ENCODE measurements around the gene RFX8. TPM values are rescaled to one million over a fixed set of nuclear protein-coding genes. Genes with fewer than 3 reads are reported as not detected.

The RFX8 gene
- total and polyA plus RNA-seq, 2 of the 8 experiments (the other 6 are each of a cell fraction or from before 2014, with no cell fraction given), result 0.60 to 0.97 TPM

DNA sequence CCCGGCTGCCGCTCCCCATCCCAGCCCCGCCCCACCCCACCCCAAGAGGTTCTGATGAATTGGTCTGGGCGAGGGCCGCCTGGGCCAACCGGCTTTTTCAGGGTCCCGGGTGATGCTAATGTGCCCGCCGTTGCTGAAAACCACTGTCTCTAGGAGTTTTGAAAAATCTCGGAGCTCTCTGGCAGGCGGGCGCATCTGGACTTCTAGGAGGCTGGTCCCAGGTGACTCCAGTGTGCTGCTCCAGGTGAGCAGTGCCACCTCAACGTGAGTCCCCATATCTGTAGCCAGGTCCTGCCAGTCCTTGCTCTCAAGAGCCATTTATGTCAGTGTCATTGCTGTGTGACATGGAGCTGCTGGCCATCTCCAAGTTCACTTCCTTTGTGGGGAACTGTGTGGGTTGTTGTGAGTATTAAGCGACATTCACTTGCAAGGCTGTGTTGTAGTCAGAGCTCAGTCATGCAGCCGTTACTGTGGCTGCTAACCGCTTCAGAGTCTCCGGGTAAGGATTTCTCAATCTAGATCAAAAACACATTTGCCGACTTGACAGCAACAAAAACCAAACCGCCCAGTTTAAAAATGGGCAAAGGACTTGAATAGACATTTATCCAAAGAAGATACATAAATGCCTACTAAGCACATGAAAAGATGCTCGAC, at the start of gene RFX8 (continued):
- TF ChIP-seq, protein P1, sequence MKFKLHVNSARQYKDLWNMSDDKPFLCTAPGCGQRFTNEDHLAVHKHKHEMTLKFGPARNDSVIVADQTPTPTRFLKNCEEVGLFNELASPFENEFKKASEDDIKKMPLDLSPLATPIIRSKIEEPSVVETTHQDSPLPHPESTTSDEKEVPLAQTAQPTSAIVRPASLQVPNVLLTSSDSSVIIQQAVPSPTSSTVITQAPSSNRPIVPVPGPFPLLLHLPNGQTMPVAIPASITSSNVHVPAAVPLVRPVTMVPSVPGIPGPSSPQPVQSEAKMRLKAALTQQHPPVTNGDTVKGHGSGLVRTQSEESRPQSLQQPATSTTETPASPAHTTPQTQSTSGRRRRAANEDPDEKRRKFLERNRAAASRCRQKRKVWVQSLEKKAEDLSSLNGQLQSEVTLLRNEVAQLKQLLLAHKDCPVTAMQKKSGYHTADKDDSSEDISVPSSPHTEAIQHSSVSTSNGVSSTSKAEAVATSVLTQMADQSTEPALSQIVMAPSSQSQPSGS (IDR thresholded peaks at IDR 0.05; ENCODE audit: low read length), result no peak
- TF ChIP-seq CTBP2 (IDR thresholded peaks at IDR 0.05; ENCODE audit: borderline replicate concordance, insufficient read depth, insufficient read length, low read length) (no peak), TAF7 (optimal IDR thresholded peaks at IDR 0.05; ENCODE audit: borderline replicate concordance, low read depth, low read length) (no peak), SP4 (IDR thresholded peaks at IDR 0.05; ENCODE audit: low read length) (no peak), EZH2 (IDR thresholded peaks at IDR 0.05; ENCODE audit: low read depth, low read length, severe bottlenecking) (no peak)
- TF ChIP-seq, protein P2, sequence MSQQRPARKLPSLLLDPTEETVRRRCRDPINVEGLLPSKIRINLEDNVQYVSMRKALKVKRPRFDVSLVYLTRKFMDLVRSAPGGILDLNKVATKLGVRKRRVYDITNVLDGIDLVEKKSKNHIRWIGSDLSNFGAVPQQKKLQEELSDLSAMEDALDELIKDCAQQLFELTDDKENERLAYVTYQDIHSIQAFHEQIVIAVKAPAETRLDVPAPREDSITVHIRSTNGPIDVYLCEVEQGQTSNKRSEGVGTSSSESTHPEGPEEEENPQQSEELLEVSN (IDR thresholded peaks at IDR 0.05), result no peak
- TF ChIP-seq, protein P3, sequence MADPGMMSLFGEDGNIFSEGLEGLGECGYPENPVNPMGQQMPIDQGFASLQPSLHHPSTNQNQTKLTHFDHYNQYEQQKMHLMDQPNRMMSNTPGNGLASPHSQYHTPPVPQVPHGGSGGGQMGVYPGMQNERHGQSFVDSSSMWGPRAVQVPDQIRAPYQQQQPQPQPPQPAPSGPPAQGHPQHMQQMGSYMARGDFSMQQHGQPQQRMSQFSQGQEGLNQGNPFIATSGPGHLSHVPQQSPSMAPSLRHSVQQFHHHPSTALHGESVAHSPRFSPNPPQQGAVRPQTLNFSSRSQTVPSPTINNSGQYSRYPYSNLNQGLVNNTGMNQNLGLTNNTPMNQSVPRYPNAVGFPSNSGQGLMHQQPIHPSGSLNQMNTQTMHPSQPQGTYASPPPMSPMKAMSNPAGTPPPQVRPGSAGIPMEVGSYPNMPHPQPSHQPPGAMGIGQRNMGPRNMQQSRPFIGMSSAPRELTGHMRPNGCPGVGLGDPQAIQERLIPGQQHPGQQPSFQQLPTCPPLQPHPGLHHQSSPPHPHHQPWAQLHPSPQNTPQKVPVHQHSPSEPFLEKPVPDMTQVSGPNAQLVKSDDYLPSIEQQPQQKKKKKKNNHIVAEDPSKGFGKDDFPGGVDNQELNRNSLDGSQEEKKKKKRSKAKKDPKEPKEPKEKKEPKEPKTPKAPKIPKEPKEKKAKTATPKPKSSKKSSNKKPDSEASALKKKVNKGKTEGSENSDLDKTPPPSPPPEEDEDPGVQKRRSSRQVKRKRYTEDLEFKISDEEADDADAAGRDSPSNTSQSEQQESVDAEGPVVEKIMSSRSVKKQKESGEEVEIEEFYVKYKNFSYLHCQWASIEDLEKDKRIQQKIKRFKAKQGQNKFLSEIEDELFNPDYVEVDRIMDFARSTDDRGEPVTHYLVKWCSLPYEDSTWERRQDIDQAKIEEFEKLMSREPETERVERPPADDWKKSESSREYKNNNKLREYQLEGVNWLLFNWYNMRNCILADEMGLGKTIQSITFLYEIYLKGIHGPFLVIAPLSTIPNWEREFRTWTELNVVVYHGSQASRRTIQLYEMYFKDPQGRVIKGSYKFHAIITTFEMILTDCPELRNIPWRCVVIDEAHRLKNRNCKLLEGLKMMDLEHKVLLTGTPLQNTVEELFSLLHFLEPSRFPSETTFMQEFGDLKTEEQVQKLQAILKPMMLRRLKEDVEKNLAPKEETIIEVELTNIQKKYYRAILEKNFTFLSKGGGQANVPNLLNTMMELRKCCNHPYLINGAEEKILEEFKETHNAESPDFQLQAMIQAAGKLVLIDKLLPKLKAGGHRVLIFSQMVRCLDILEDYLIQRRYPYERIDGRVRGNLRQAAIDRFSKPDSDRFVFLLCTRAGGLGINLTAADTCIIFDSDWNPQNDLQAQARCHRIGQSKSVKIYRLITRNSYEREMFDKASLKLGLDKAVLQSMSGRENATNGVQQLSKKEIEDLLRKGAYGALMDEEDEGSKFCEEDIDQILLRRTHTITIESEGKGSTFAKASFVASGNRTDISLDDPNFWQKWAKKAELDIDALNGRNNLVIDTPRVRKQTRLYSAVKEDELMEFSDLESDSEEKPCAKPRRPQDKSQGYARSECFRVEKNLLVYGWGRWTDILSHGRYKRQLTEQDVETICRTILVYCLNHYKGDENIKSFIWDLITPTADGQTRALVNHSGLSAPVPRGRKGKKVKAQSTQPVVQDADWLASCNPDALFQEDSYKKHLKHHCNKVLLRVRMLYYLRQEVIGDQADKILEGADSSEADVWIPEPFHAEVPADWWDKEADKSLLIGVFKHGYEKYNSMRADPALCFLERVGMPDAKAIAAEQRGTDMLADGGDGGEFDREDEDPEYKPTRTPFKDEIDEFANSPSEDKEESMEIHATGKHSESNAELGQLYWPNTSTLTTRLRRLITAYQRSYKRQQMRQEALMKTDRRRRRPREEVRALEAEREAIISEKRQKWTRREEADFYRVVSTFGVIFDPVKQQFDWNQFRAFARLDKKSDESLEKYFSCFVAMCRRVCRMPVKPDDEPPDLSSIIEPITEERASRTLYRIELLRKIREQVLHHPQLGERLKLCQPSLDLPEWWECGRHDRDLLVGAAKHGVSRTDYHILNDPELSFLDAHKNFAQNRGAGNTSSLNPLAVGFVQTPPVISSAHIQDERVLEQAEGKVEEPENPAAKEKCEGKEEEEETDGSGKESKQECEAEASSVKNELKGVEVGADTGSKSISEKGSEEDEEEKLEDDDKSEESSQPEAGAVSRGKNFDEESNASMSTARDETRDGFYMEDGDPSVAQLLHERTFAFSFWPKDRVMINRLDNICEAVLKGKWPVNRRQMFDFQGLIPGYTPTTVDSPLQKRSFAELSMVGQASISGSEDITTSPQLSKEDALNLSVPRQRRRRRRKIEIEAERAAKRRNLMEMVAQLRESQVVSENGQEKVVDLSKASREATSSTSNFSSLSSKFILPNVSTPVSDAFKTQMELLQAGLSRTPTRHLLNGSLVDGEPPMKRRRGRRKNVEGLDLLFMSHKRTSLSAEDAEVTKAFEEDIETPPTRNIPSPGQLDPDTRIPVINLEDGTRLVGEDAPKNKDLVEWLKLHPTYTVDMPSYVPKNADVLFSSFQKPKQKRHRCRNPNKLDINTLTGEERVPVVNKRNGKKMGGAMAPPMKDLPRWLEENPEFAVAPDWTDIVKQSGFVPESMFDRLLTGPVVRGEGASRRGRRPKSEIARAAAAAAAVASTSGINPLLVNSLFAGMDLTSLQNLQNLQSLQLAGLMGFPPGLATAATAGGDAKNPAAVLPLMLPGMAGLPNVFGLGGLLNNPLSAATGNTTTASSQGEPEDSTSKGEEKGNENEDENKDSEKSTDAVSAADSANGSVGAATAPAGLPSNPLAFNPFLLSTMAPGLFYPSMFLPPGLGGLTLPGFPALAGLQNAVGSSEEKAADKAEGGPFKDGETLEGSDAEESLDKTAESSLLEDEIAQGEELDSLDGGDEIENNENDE (IDR thresholded peaks at IDR 0.05; ENCODE audit: insufficient replicate concordance, low read length), result no peak

Measured in H1 (cell line).